HepG2 (cell line): Measurements from ENCODE around the gene EIF4G3. TPM values are rescaled to one million over a fixed set of nuclear protein-coding genes. Genes with fewer than 3 reads are reported as not detected.

Source experiments
- ATM ChIP-seq: fragments of 450-650 bp; IDR thresholded peaks from 2 replicates; pipeline ENCODE4 v1.7.1; 2017; ENCODE audit warnings: mild to moderate bottlenecking, borderline replicate concordance
- DMAP1 ChIP-seq: IDR thresholded peaks from 2 replicates; pipeline ENCODE4 v1.6.1; 2016
- ESRRA ChIP-seq: sonication (generic); formaldehyde crosslinking; IDR thresholded peaks from 2 replicates; pipeline ENCODE4 v1.5.1; 2020; ENCODE audit warnings: mild to moderate bottlenecking, low read depth, missing genetic modification reagents
- GLMP ChIP-seq: sonication (generic); formaldehyde crosslinking; IDR thresholded peaks from 2 replicates; pipeline ENCODE4 v1.9.0; 2021; ENCODE audit warnings: missing genetic modification reagents, mild to moderate bottlenecking, borderline replicate concordance
- HHEX ChIP-seq: IDR thresholded peaks from 2 replicates; pipeline ENCODE4 v1.6.1; 2016; ENCODE audit warnings: control low read depth
- HNRNPLL ChIP-seq: fragments of 200-400 bp; formaldehyde crosslinking; IDR thresholded peaks from 2 replicates; pipeline ENCODE4 v1.6.1; 2017; ENCODE audit warnings: mild to moderate bottlenecking, low read depth, low read length; ENCODE audit not compliant: poor library complexity, severe bottlenecking
- JARID2 ChIP-seq: sonication (generic); formaldehyde crosslinking; IDR thresholded peaks from 2 replicates; pipeline ENCODE4 v1.8.1; 2023; ENCODE audit warnings: missing genetic modification reagents, inconsistent platforms; ENCODE audit not compliant: insufficient replicate concordance
- MAF1 ChIP-seq: sonication (generic); formaldehyde crosslinking; IDR thresholded peaks from 2 replicates; pipeline ENCODE4 v1.5.0; 2020; ENCODE audit warnings: missing genetic modification reagents, borderline replicate concordance
- MXI1 ChIP-seq: IDR thresholded peaks from 3 replicates; pipeline ENCODE4 v1.6.1; 2012; ENCODE audit warnings: low read depth, low read length, inconsistent platforms, borderline replicate concordance
- POLR2G ChIP-seq: fragments of 200-400 bp; formaldehyde crosslinking; IDR thresholded peaks from 2 replicates; pipeline ENCODE4 v1.6.1; 2018; ENCODE audit warnings: mild to moderate bottlenecking, low read depth, low read length, moderate library complexity
- RNF2 ChIP-seq: fragments of 450-650 bp; conservative IDR thresholded peaks from 2 replicates; pipeline ENCODE4 v1.6.1; 2016; ENCODE audit warnings: low read depth
- SMAD1 ChIP-seq: sonication (generic); formaldehyde crosslinking; IDR thresholded peaks from 2 replicates; pipeline ENCODE4 v1.4.0; 2020; ENCODE audit warnings: missing genetic modification reagents, low read depth, mild to moderate bottlenecking, borderline replicate concordance
- SMC3 ChIP-seq: IDR thresholded peaks from 2 replicates; pipeline ENCODE4 v1.6.1; 2011; ENCODE audit warnings: low read length, improper control_type of control experiment
- SRSF4 ChIP-seq: fragments of 200-400 bp; formaldehyde crosslinking; IDR thresholded peaks from one replicate; pipeline ENCODE4 v1.6.1; 2018; ENCODE audit warnings: mild to moderate bottlenecking, low read depth, low read length, moderate library complexity; ENCODE audit not compliant: poor library complexity, severe bottlenecking
- SRSF9 ChIP-seq: fragments of 200-400 bp; formaldehyde crosslinking; IDR thresholded peaks from 2 replicates; pipeline ENCODE4 v1.6.1; 2018; ENCODE audit warnings: borderline replicate concordance, mild to moderate bottlenecking, low read depth, low read length; ENCODE audit not compliant: insufficient read depth, poor library complexity, severe bottlenecking
- SSRP1 ChIP-seq: IDR thresholded peaks from 2 replicates; pipeline ENCODE4 v1.6.1; 2016; ENCODE audit warnings: control low read depth
- TEAD2 ChIP-seq: sonication (generic); formaldehyde crosslinking; IDR thresholded peaks from 2 replicates; pipeline ENCODE4 v1.9.0; 2021; ENCODE audit warnings: missing genetic modification reagents
- TFAP4 ChIP-seq: sonication (generic); IDR thresholded peaks from 2 replicates; pipeline ENCODE4 v1.6.1; 2016; ENCODE audit warnings: low read depth, borderline replicate concordance
- ZHX2 ChIP-seq, 2 experiments: sonication (generic) in 1 of 2; formaldehyde crosslinking in 1 of 2; IDR thresholded peaks; 2 replicates each; pipeline versions ENCODE4 v1.6.1 to v1.9.0; 2014 to 2022; ENCODE audit warnings: antibody characterized with exemption in 1 of 2, borderline replicate concordance in 1 of 2, inconsistent platforms in 1 of 2, low read depth in 1 of 2, missing genetic modification reagents in 1 of 2
- ZNF160 ChIP-seq: sonication (generic); formaldehyde crosslinking; IDR thresholded peaks from 2 replicates; pipeline ENCODE4 v1.8.0; 2022; ENCODE audit warnings: mild to moderate bottlenecking, inconsistent platforms, missing genetic modification reagents
- ZNF576 ChIP-seq: sonication (generic); formaldehyde crosslinking; IDR thresholded peaks from 2 replicates; pipeline ENCODE4 v1.4.0; 2020; ENCODE audit warnings: mild to moderate bottlenecking, missing genetic modification reagents
- polyA plus RNA-seq, 8 experiments: library from polyadenylated mRNA; depleted of rRNA in 3 of 8; stranded (reverse) in 7 of 8; unstranded in 1 of 8; fragments of >200 nt; fragmentation: Illumina TruSeq in 4 of 8; extraction: Trizol in 4 of 8; gene quantifications; 2 replicates each; pipeline versions ENCODE4 v1.2.1 to v1.2.3, GENCODE V29; 2011 to 2016; ENCODE audit warnings: low read depth in 4 of 8, missing spikeins in 1 of 8, mixed read lengths in 1 of 8; ENCODE audit not compliant: insufficient read depth in 1 of 8
- total RNA-seq, 5 experiments: library from RNA; depleted of rRNA; stranded (reverse); fragments of >200 nt; fragmentation: Illumina TruSeq; extraction: Trizol; gene quantifications; 2 replicates each; pipeline ENCODE4 v1.2.3, GENCODE V29; 2016; ENCODE audit warnings: low read depth in 1 of 5

Gene EIF4G3
- total and polyA plus RNA-seq, 2 of the 13 experiments (the other 11 are each of a cell fraction or from before 2014, with no cell fraction given) = 22.2 to 27.6 TPM

GRCh38 chr1:20786253-20787028, 390.3 kb downstream of the EIF4G3 start (continued):
- TF ChIP-seq GLMP (CRISPR knock-in tag) (no peak), MAF1 (no peak), DMAP1 (CRISPR knock-in tag) (peak; percentile 50; the same call in 1 of the 2 replicates), SRSF9 (no peak), ZNF576 (CRISPR knock-in tag) (0 out of 2 replicates have a peak, but pooled peaks have one; percentile 59), TFAP4 (peak; percentile 16; the same call in 1 of the 2 replicates), SMAD1 (CRISPR knock-in tag) (peak; percentile 69; the same call in 1 of the 2 replicates), SMC3 (no peak), ESRRA (CRISPR knock-in tag) (no peak; the same call in 1 of the 2 replicates), ZHX2 (IDR thresholded peaks at IDR 0.05; ENCODE audit: low read depth) (0 out of 2 replicates have a peak, but pooled peaks have one; percentile 43), ZHX2 (CRISPR knock-in tag; IDR thresholded peaks at IDR 0.05; ENCODE audit: borderline replicate concordance) (0 out of 2 replicates have a peak, but pooled peaks have one; percentile 73), HHEX (CRISPR knock-in tag) (no peak), TEAD2 (0 out of 2 replicates have a peak, but pooled peaks have one; percentile 72), RNF2 (no peak), JARID2 (CRISPR knock-in tag) (no peak), ATM (no peak), HNRNPLL (peak; percentile 72), MXI1 (peak; percentile 44; the same call in 2 of the 3 replicates), POLR2G (no peak), SRSF4 (no peak), SSRP1 (CRISPR knock-in tag) (no peak), ZNF160 (CRISPR knock-in tag) (peak; percentile 73)
